GM12865 (cell line): ENCODE measurements around the gene C2CD5.
"Not testable (repeated sequence)": the region's sequence is repeated elsewhere in the genome, so short reads cannot be mapped to it uniquely, and the experiment has no call there.

Experiments
- DNase-seq: peaks from one replicate; pipeline ENCODE4 v3.0.0; 2010; ENCODE audit warnings: low read depth
- H3K4me3 ChIP-seq: 2 replicates; pipeline ENCODE4 v1.5.1; 2011; ENCODE audit warnings: mild to moderate bottlenecking, low read depth, low read length, control low read depth
- TF ChIP-seq, protein P1 (sequence below): IDR thresholded peaks from 2 replicates; pipeline ENCODE4 v1.5.1; 2011; ENCODE audit warnings: low read length, control low read depth, low read depth, inconsistent platforms; ENCODE audit not compliant: insufficient read depth; ENCODE audit errors: missing control alignments

C2CD5 gene

DNA sequence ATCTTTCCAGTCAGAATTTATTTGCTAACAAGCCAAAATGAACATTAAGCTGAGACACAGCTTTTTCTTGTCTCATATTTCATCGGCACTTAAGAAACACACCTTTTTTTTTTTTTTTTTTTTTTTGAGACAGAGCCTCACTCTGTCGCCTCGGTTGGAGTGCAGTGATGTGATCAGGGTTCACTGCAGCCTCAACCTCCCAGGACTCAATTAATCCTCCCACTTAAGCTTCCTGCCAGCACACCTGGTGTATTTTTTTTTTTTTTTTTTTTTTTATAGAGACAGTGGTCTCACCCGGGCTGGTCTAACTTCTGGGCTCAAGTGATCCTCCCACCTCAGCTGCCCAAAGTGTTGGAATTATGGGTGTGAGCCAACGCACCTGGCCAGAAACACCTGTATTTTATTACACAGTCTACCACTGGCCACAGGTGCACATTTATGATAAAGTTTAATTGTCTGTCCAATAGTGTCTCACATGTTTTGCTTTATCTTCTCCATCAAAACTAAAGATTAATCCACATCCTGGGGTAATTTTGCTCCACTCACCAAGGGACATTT is 62.7 kb downstream of the C2CD5 start:
- TF ChIP-seq, protein P1, sequence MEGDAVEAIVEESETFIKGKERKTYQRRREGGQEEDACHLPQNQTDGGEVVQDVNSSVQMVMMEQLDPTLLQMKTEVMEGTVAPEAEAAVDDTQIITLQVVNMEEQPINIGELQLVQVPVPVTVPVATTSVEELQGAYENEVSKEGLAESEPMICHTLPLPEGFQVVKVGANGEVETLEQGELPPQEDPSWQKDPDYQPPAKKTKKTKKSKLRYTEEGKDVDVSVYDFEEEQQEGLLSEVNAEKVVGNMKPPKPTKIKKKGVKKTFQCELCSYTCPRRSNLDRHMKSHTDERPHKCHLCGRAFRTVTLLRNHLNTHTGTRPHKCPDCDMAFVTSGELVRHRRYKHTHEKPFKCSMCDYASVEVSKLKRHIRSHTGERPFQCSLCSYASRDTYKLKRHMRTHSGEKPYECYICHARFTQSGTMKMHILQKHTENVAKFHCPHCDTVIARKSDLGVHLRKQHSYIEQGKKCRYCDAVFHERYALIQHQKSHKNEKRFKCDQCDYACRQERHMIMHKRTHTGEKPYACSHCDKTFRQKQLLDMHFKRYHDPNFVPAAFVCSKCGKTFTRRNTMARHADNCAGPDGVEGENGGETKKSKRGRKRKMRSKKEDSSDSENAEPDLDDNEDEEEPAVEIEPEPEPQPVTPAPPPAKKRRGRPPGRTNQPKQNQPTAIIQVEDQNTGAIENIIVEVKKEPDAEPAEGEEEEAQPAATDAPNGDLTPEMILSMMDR: no peak
- no peak for DNase-seq
- no peak overlapping the region for H3K4me3 ChIP-seq

GRCh38 chr12:22480814-22481213 is 63.5 kb downstream of the C2CD5 start:
- not testable (repeated sequence) for DNase-seq, H3K4me3 ChIP-seq

- TF ChIP-seq, protein P1: no peak
- DNase-seq: no peak
- H3K4me3 ChIP-seq: no peak overlapping the region
Observed at GRCh38 chr12:22480016-22480415, 64.3 kb downstream of the C2CD5 start.

DNA sequence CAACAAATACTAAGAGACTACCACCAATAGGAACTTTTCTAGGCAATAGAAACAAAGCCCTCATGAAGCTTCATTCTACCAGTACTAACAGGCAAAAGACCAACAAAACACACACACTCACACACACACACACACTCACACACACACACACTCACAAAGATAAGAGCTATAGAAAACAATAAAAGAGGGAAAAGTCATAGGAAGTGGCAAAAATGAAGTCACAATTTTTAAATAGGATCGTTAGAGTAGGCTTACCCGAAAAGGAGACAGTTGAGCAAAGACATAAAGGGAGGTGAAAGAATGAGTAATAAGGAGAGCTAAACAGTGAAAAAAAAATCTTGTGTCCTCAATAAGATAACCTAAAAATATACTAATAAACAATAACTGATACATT is 66.5 kb downstream of the C2CD5 start:
- no peak overlapping the region for H3K4me3 ChIP-seq
- TF ChIP-seq, protein P1: no peak
- DNase-seq: peak; percentile 12

DNA sequence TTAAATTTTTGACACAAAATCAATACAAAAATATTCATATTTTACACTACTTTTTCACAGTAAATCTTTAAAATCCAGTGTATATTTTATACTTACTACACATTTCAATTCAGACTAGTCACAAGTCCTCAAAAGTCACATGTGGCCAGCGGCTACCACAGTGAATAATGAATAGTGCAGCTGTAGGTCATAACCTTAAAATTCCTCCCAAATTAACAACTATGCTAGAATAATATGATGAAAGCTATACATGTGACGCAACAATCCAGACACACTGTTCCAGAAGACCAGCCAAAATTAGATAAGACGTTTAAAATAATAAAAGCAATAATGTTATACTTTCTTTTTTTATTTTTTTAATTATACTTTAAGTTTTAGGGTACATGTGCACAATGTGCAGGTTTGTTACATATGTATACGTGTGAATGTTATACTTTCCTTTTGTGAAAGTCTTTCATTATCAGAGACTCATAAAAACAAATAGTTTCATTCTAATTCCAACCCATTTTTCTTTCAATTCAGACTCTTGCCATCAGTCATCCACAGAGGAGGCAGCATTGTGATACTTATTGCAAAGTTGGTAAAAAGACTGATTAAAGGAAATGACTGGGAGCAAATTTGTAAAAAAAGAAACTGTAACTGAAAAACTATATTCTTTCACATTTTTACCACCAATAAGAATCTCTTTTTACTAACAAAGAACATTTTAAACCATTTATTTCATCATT is 67.0 kb downstream of the C2CD5 start:
- H3K4me3 ChIP-seq: no peak overlapping the region
- DNase-seq: no peak
- TF ChIP-seq, protein P1: no peak

GRCh38 chr12:22476133-22476532 is 68.2 kb downstream of the C2CD5 start:
- DNase-seq: no peak
- TF ChIP-seq, protein P1: no peak
- H3K4me3 ChIP-seq: no peak overlapping the region

DNA sequence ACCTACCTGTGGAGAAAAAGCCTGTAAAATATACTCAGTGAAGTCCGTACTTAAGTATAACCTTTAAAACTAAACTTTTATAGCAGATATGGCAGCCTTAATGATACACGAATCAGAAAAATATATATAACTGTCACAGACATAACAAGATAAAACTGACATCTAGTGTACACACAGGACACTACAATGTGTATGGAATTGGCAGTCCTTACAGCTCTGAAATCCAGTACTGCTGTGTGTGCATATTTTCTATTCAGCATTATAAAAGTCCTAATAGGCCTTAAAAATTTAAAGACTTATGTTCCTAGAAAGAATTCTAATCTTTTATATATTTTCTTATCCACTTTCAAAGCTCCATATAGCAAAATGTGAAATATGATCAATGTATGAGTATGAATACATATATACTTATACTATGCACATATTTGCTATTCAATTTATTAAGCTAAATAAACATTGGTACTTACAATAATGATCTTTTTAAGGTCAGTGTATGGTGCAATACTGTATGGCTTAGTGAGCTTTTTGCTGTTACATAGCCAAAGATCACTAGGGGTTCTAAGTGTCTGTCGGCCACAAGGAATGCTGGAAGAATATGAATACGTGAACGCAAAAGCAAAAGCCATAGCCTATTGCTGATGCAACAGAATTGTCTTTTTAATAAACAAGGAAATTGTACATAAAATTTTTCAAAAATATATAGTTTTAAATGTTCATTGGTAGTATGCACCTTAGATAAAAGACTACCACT is 69.2 kb downstream of the C2CD5 start:
- TF ChIP-seq, protein P1: no peak
- no peak overlapping the region for H3K4me3 ChIP-seq
- DNase-seq: no peak
